NCI-H2196 treated with DMSO at 0.1 percent for 48 hours (cell line): ENCODE results near the gene MYOM3.

Experiments used
- DNase-seq: peaks from one replicate; lab custom pipeline; 2025; ENCODE audit not compliant: unreplicated experiment; lab: John Stamatoyannopoulos, UW

Gene MYOM3

DNA sequence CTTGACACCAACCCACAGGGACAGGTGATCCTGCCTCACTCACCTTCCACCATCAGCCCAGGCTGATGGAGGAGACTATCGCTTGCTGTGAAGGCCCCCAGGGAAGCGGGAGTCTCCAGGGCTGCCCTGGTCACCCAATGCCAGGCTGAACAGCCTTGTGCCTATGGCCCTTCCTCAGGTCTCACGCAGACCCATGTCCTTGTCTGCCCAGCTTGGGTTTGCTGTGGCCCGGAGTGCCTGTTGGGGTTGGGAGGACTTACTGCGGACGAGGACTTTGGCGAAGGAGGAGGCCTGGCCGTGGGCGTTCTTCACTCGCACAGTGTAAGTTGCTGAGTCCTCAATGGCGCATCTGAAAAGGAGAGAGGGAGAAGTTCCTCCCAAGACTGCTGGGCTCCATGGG is 14.3 kb downstream of the MYOM3 start:
- DNase-seq = no peak

GRCh38 chr1:24096739-24097103 is 15.2 kb downstream of the MYOM3 start:
- no peak for DNase-seq

DNA sequence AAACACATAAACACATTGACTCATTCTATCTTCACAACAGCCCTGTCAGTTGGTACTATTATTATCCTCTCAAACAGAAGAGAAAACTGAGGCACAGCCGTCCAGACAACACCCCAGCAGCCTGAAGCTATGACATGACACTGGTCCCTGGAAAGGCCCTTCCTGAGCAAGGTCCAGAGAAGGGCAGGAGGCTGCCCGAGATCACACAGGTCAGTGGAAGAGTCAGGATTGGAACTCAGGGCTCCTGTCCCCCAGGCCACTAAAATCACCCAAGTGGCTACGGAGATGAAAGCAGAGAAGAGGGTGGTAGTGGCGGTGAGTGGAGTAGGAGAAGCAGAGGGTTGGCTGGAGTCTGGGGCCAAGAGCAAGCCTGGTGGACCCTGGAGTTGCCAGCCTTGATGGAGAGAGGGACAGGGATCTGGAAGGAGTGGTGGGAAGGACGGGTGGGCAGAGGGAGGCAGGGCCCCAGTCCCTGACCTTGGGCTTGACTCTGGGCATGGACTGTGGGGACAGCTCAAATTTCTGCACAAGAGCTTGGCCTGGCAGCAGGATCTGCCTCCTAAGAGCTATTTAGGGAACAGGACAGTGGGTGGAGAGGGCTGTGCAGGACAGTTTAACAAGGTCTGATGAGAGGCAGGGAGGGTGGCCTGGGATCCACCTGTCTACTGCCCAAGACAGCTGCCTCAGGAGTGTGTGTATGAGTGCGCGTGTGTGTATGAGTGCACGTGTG is 15.8 kb downstream of the MYOM3 start:
- DNase-seq = no peak

GRCh38 chr1:24095140-24095859 is 16.6 kb downstream of the MYOM3 start:
- DNase-seq = no peak

DNA sequence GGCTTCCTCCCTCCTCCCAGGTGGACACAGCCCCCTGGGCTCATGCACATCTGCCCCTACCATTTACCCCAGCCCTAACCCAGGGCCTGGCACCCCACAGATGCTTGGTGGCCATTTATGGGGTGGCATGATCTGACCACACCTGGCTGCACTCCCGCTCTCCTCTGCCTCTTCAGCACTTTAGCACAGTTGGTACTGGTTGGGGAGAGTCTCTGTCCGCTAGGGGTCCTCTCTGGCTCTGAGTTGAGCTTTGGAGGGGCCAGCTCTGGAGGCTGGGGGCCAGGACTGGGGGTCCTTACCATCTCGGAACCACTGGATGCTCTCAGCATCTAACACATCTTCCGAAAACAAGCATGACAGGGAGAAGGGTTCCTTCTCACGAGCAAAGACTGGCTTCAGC is 17.4 kb downstream of the MYOM3 start:
- DNase-seq = no peak

DNA sequence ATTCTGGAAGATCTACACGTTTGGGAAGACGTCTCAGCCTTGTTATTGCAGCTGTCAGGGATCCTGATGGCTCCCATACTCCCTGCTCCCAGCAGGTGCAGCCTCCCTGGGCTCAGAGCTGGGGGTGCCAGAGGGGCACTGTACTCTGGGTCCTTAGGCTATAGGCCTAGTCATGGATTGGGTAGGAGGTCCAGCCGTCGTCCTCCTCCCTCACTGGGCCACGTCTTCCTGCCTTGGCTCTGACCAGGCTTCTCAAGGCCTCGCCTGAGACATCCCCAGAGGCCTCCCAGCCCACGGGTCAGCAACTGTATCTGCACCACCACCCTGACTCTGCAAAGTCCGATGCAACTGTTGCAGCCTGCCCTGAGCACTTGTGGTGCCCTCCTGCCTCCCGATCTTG is 18.2 kb downstream of the MYOM3 start:
- no peak for DNase-seq

DNA sequence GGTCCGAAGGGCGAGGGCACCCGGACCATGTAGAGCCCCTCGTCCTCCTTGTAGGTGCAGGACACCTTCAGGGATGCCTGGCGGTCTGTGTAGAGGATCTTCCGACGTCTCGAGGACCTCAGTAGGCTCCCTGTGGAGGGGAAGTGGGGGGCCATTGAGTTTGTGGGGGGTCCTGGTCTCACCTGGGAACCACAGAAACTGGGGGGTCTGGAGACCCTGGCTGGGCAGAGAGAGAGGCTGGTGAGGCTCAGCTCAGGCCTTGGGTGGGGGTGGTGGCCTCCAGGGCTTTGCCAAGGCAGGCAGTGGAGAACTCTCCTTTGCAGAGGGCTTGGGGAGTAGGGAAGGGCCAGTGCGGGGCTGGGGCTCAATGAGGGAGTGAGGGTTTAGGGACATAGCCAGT is 19.0 kb downstream of the MYOM3 start:
- no peak for DNase-seq

DNA sequence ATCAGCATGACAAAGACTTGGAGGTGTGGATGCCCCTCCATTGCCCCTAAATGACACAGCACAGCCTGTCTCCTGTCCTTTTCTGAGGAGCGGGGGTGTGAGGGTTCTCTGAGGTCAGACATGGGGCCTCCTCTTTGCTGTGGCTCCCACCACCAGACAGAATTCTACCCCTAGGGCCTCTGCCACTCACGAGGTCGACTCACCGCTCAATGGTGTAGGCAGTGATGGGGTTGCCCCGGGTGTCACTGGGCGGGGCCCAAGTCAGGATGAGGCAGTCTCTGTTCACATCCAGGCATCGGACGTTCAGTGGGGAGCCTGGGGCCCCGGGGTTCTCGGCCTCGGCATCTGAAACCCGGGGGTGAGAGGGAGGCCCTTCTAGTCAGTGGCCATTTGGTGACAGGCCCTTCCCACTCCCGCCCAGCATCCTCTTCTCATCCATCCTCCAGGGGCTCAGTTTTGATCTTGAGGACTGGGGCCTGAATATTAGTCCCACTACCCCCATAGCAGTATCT is 19.9 kb downstream of the MYOM3 start:
- DNase-seq = no peak

- DNase-seq = no peak
Observed at GRCh38 chr1:24090736-24091135, 21.2 kb downstream of the MYOM3 start.

DNA sequence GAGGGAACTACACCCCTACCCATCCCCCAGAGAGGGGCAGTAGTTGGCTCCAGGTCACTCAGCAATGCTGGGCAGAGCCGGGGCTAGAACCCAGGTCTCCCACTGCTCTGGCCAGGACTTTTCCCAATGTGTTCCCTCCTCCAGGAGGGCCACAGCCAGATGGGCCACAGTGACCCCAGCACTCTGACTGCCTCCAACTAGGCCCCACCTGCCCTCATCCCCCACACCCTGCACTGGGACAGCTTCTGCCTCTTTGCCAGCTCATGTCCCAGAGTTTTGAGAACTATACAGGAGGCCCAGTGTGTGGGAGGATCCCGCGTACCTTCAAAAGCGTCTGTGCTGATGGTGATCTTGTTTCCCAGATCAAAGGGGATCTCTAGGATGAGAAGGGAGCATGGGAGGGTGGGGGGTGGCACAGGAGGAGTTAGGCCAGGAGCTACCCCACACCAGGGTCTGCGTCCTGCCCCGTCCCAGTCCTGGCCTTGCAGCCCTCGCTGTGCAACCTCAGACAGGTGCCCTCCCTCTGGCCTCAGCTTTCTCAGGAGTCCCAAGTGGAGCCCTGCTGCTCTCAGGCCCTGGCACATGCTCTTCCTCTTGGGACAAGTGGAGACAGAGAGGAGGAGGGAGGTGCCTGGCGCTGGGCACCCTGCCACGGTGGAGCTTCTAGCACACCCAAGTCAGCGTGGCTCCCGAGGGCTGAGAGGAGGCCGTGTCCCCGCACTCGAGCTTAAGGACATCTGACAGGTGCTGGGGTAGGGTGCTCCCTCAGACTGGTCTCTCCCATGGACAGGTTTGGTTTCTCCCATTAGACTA is 22.0 kb downstream of the MYOM3 start:
- DNase-seq = no peak

GRCh38 chr1:24089027-24089742 is 22.8 kb downstream of the MYOM3 start:
- no peak for DNase-seq

GRCh38 chr1:24086466-24086865 is 25.5 kb downstream of the MYOM3 start:
- DNase-seq = no peak

DNA sequence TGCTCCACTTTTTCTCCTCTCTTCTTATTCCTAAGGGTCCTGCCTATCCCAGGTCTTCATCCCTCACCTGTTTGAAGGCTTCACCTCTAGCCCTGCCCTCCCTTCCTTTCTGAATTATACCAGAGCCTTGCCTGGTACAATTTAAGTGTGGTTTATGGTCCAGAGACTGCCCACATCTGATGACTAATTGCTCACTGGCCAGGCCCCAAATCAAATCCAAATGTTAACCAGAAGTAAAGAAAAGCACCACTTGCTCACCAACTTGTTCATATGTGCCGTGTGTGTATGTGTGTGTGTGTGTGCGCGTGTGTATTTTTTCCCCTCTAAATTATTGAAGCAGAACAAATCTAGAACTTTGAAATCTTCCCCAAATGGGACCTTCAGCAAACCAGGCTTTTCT is 26.4 kb downstream of the MYOM3 start:
- no peak for DNase-seq

GRCh38 chr1:24085007-24085406 is 26.9 kb downstream of the MYOM3 start:
- no peak for DNase-seq

DNA sequence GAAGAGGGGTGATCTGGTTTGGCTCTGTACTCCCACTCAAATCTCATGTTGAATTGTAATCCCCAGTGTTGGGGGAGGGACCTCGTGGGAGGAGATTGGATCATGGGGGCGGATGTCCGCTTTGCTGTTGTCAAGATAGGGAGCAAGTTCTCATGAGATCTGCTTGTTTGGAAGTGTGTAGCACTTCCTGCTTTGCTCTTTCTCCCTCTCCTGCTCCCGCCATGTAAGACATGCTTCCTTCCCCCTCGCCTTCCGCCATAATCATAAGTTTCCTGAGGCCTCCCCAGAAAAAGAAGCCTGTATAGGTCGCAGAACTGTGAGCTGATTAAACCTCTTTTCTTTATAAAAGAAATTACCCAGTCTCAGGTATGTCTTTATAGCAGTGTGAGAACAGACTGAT is 27.9 kb downstream of the MYOM3 start:
- DNase-seq = no peak

DNA sequence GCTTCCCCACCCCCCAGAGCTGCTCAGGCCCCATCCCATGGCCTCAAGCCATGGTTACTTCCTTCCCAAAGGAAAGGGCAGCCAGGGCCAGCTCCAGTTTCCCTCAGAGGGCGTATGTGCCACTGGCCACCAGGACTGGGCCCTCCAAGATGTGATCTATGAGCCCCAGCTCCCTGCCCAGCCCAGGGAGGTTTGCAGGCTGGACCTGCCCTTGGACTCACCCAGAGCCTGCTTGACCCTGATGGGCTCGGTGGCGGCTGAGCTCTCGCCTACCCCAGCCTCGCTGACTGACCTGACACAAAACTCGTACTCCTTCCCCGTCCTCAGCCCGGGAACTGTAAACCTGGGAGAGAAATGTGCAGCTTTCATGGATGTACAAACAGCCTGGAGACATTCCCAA is 29.6 kb downstream of the MYOM3 start:
- DNase-seq = no peak

DNA sequence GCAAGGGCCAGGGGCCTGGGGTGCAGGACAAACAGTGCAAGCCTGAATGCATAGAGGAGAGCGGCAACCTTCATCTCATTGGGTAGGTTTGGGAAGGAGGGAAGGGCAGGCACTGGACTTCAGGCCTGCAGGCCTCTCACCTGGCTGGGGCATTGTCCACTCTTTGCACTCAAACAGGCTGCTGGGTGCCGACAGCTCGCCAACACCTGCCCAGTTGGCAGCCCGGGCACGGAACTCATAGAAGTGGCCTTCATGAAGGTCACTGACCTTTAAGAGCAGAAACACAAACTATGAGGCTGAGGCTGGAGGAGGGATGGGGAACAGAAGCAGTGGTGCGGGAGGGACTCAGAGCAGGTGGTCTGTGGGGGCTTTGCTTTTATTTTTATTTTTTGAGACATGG is 30.7 kb downstream of the MYOM3 start:
- DNase-seq = no peak

DNA sequence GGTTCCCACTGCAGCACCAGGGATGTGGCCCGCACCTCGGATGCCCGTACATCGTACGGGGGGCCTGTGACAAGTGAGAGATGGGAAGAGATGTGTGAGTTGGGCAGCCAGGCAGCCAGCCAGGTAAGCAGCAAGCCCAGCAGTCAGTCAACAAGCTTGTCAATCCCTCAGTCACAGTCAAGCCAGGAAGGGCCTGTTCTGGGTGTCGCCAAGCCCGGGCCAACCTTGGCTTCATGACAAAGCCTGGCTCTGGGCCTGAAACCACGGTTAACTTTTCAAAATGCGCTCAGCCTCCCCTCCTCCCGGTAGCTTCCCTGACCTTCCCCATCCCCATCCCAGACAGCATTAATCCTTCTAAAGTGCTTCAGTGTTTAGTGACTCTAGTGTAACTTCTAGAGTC is 31.8 kb downstream of the MYOM3 start:
- no peak for DNase-seq

DNA sequence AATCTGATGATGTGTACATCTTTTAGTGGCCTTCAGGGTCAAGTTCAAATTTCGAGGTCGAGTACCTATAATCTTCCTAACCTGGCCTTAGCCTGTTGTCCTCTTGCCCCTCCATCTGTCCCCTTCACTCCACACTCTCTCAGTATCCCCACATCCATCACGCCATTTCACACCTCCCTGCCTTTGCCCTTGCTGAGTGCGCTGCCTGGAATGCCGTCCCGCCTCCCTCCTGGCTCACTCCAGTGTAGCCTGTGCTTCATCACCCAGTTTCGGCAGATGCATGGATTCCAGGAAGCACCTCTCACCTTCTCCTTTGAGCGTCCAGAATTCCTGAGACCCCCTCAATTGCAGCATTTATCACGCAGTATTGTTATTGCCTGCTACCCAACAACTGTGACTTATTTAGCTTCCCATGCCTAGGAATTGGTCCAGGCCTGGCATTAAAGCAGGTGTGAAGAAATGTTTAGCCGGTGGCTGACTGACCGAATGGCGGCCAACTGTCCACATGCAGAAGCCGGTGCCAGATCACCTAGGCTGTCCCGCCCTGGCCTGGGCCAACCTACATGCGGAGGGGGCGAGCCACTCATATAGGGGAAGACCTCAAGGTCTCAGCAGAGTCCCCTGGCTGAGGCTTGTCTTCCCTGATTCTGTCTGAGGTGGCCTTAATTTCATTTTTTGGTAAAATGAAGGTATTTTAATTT is 34.5 kb downstream of the MYOM3 start:
- no peak for DNase-seq

- DNase-seq = no peak
Observed at GRCh38 chr1:24075946-24076345, 36.0 kb downstream of the MYOM3 start.

DNA sequence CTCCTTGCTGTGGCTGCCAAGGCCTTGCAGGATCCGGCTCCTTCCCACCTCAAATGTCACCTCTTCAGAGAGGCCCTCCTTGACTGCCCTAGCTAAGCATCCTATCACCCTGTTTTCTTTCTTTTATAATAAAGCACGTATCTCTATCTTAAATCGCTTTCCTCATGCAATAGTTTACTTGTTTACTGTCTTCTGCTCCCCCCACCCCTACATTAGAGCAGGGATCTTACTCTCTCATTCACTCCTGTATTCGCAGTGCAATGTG is 36.4 kb downstream of the MYOM3 start:
- DNase-seq = no peak
